Measurements from ENCODE around the gene RRAGB. TPM values are rescaled to one million over a fixed set of nuclear protein-coding genes. Genes with fewer than 3 reads are reported as not detected.
A peak's percentile ranks its signal among the peaks of the same experiment; 100 is the strongest.
"Not testable (repeated sequence)": the region's sequence is repeated elsewhere in the genome, so short reads cannot be mapped to it uniquely, and the experiment has no call there.

RRAGB gene
- polyA plus RNA-seq, 10 donors: 14.2 to 22.4 (median 17.5) TPM

DNA sequence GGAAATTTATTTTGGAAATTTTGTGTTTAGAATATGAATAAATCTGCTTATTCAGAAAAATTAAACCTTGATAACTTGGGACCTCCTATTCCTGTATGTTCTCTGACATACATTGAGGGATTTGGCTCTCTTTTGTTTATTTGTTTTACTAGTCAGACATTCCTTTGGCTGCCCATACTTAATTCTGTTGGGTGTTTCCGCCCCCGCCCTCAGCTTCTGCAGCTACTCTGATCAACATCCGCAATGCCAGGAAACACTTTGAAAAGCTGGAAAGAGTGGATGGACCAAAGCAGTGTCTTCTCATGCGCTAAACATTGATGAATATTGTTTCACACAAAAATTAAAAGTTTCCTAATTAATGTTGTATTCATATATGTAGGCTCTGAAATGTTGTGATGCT lies 40.5 kb downstream of the RRAGB start:
- DNase-seq: no peak

DNA sequence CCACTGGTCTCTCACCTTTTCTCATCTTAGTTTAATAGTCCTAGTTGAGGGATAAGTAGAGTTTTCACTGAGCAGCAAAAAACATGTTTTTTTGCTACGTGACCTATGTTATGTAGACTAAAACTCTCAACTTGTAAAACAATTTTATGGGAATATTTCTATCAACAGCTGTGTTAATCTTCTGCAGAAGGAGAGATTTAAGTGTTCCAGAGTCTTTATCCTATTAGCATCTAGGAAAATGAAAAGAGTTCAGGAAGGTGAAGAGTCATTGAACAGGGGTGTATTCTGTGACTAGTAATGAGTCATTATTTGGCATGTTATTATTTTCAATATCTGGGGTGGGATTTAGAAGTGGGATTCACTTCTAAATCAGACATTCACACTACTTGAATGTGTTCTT lies 41.9 kb downstream of the RRAGB start:
- no peak for DNase-seq

DNA sequence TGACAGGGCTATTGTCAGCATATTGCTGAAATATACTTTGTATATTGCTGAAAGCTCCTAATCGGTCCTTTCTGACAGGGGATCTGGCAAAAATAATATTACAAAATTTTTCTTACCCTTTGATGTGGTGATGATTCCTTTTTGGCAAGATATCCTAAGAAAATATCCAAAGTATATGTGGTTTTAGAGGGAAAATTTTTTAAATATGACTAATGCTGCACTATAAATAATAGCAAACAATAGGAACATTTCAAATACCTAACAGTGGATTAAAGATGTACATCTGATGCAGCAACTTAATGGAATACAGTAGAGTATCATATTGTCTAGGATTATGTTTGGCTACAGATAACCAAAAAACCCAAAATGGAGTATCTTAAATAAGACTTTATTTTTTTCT lies 49.6 kb downstream of the RRAGB start:
- DNase-seq: peak in 1 of 3 donors; percentile 1

DNA sequence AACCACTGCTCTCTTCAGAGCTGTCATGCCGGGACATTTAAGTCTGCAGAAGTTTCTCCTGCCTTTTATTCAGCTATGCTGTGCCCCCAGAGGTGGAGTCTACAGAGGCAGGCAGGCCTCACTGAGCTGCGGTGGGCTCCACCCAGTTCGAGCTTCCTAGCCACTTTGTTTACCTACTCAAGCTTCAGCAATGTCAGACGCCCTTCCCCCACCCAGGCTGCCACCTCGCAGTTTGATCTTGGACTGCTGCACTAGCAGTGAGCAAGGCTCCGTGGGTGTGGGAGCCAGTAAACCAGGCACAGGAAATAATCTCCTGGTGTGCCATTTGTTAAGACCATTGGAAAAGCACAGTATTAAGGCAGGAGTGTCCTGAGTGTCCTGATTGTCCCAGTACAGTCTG lies 56.9 kb downstream of the RRAGB start:
- DNase-seq: not testable (repeated sequence)

DNA sequence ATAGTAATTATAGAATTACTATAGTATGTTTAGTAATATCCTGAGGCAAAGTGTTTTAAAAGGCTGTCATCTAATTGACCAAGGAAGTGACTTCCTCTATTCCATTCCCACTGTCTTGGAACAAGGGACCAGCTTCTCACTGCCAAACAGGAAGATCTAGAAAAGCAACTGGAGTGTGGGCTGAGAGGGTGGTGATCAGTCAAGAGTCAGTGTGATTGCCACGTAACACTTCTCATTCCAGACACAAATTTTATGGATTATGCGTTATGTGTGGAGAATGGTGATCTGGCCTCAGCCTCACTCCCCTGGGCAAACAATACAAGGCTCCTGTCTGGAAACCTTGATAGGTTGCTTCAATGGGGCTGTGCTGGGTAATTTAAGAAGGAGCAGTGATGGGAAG lies 60.0 kb downstream of the RRAGB start:
- DNase-seq: no peak

DNA sequence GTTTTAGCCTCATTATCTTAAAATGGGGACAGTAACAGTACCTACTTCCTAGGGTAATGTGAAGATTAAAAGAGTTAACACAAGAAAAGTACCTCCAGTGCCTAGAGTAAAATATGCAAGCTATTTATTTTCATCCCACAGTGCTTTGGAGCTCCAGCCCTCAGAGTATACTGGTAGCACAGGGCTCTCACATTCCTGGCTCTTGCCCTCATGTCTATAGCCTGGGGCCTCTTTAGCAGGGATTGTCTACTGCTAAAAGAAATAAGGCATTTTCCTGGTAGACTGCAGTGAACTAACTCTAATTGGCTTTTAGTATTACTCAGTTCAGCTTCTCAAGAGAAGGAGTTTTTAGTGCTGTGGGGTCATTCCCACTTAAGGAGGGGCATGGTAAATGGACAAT lies 60.8 kb downstream of the RRAGB start:
- DNase-seq: no peak

DNA sequence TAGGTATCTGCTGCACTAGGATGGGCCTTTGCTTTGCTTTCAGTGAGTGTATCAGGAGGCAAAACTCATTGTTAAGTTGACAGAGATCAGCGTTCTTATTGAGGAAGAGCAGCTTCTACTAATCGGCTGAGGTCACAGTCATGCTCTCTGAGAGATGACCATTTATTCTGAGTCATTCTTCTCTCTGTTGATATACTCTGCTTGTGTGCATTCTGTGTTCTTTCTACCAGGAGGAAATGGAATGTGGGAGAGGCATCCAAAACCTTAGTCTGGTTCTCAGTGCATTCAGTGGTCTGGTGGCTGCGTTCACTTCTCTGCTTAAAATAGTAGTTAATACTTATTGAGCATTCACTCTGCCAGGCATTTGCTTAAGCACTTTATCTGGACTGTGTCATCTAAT lies 66.2 kb downstream of the RRAGB start:
- no peak for DNase-seq

DNA sequence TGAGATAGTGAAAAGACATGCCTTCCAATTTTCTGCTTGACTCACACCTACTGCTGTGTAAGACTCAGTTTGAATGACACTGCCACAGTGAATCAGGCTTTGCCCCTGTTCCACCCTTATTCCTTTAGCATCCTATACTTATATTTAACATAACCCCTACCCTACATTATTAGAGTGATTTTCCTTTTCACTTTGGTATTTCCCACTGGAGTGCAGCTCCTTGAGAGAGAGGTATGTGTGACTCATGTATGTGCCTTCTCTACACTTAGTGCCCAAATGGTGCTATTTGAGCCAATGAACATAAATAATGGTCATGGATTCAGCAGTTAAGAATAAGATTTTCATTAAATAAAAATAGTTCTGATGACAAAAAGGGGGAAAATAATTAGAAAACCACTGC lies 69.5 kb downstream of the RRAGB start:
- DNase-seq: no peak

DNA sequence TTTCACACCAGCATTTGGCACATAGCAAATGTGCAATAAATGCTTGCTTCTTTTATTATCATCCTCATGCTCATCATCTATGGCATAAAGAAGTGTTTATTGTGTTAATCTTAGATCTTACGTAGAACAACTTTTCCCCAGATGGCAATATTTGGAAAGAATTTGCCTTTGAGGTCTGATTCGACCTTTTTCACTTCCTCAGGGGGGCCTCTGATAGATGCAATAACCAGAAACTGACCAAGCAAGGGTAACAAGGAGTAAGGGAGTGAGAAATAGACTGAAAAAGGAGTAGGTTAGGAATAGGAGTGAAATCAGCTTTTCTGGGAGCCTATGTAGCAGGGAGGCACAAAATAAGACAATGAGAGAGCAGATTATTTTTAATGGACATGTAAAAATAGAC lies 70.2 kb downstream of the RRAGB start:
- no peak for DNase-seq

DNA sequence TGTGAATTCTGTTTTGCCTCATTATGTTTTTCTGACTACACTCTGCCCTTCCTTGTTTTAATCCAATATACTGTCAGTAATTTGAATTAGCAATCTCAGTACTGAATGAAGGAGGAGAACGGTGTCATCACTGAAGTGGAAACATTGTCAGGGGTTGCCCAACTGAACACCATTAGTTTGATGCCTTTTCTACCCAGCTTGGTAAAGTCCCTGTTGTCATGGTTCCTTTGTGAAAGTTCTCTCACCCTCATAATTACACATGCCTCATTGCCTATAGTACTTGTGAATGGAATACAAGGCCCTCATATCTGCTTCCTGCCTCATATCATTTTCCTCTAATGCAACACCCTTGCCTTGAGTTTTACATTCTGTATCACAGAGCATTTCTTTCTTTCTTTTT lies 76.9 kb downstream of the RRAGB start:
- DNase-seq: no peak

DNA sequence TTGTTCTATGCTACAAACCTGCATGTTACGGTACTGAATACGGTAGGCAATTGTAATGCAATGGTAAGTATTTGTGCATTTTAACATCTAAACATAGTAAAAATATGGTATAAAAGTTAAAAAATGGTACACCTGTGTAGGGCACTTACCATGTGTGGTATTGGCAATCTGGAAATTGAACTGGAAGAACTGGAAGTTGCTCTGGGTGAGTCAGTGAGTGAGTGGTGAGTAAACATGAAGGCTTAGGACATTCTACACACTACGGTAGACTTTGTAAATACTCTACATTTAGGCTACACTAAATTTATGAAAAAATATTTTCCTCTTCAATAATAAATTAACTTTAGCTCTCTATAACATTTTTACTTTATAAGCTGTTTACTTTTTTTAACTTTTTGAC lies 78.9 kb downstream of the RRAGB start:
- no peak for DNase-seq

DNA sequence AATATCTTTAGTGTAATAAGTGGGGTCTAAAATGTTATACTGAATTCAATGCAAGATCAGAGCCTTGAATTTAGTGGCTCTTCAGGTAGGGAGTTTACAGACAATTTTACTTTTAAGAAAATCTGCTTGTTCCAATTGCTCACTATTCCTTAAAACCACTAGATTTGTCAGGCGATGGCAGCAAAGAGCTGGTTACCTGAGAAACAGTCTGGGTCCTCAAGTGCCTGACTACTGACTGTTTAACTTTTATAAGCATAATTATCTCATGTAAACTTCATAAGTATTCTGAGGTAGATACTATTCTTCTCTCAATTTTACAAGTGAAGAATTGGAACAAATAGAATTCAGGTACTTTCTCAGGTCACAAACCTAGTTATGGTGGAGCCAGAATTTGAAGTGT lies 84.3 kb downstream of the RRAGB start:
- no peak for DNase-seq

Other genes starting within 250 kb of the RRAGB start
- 1 to 10 TPM; 3.7 to 4.6 (median 4.0) TPM for gene USP51, start 227.9 kb upstream of the RRAGB start, polyA plus RNA-seq (ENCODE audit: insufficient read length in 10 of 10)
- not detected for gene FOXR2, start 94.3 kb upstream of the RRAGB start, polyA plus RNA-seq (ENCODE audit: insufficient read length in 10 of 10)

Measured in muscle of back (tissue), 11 donors.